Stimulated activated naive B cell treated with anti-CD40 and anti-IgM and Interleukin-4, amounts not matched to agents 10 μg/mL and 1 μg/mL and 100 μg/mL, for 72 hours (primary cell): ENCODE measurements around the gene GAB2.
"Not testable (repeated sequence)": the region's sequence is repeated elsewhere in the genome, so short reads cannot be mapped to it uniquely, and the experiment has no call there.

Source experiments
- ATAC-seq, 2 donors: fragments of 150-1000 bp; cut with Tn5 transposase; replicated peaks; 2 replicates each; pipeline ENCODE4 v1.10.0; 2021; ENCODE audit warnings: moderate library complexity in 1 of 2
- DNase-seq: peaks from one replicate; pipeline ENCODE4 v3.0.0; 2021
- H3K27ac Mint-ChIP-seq: one replicate; pipeline ENCODE4 v1.8.0; 2022; ENCODE audit warnings: mild to moderate bottlenecking, mixed read lengths
- H3K27me3 Mint-ChIP-seq, 2 donors: one replicate each; pipeline ENCODE4 v1.8.0; 2022; ENCODE audit warnings: mixed read lengths in 2 of 2
- H3K36me3 Mint-ChIP-seq, 2 donors: one replicate each; pipeline ENCODE4 v1.8.0; 2022; ENCODE audit warnings: mixed read lengths in 2 of 2, mild to moderate bottlenecking in 1 of 2
- H3K4me1 Mint-ChIP-seq, 2 donors: one replicate each; pipeline ENCODE4 v1.8.0; 2022; ENCODE audit warnings: mixed read lengths in 2 of 2, mild to moderate bottlenecking in 1 of 2
- H3K4me3 Mint-ChIP-seq, 2 donors: one replicate each; pipeline ENCODE4 v1.8.0; 2022; ENCODE audit warnings: mild to moderate bottlenecking in 2 of 2, mixed read lengths in 2 of 2, moderate library complexity in 1 of 2
- H3K9me3 Mint-ChIP-seq, 2 donors: one replicate each; pipeline ENCODE4 v1.8.0; 2022; ENCODE audit warnings: mixed read lengths in 2 of 2, mild to moderate bottlenecking in 1 of 2

The GAB2 gene

DNA sequence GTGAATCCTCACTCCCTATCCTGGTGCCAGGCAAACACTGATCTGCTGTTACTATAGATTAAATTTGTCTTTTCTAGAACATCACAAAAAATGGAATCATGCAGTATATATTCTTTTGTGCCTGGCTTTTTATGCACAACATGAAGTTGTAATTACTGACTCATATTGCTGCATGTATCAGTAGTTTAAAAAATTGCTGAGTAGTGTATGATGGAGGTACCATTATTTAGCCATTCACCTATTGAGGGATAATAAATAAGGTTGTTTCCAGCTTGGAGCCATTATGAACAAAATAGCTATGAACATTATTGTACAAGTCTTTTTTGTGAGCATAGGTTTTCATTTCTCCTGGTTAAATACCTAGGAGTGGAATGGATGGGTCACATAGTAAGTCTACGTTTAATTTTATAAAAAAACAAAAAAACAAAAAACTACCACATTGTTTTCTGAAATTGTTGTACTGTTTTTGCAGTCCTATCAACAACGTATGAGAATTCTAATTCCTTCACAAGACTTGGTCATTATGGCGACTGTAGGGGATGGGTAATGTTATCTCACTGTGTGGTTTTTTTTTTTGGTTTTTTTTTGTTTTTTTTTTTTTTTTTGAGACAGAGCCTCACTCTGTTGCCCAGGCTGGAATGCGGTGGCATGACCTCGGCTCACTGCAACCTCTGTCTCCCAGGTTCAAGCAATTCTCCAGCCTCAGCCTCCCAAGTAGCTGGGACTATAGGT, 117.3 kb downstream of the GAB2 start:
- H3K9me3 Mint-ChIP-seq = peaks cover 0 to 1% of the 10 kb centered on the region in 2 donors
- peaks cover 0 to 1% of the 10 kb centered on the region in 2 donors for H3K36me3 Mint-ChIP-seq
- H3K4me1 Mint-ChIP-seq = peaks cover 16 to 55% of the 10 kb centered on the region in 2 donors
- no peaks in the 10 kb centered on the region for H3K27me3 Mint-ChIP-seq
- DNase-seq (no peak), ATAC-seq (no peak)
- peak overlapping the region; percentile 27 for H3K27ac Mint-ChIP-seq
- H3K4me3 Mint-ChIP-seq = no peak overlapping the region

DNA sequence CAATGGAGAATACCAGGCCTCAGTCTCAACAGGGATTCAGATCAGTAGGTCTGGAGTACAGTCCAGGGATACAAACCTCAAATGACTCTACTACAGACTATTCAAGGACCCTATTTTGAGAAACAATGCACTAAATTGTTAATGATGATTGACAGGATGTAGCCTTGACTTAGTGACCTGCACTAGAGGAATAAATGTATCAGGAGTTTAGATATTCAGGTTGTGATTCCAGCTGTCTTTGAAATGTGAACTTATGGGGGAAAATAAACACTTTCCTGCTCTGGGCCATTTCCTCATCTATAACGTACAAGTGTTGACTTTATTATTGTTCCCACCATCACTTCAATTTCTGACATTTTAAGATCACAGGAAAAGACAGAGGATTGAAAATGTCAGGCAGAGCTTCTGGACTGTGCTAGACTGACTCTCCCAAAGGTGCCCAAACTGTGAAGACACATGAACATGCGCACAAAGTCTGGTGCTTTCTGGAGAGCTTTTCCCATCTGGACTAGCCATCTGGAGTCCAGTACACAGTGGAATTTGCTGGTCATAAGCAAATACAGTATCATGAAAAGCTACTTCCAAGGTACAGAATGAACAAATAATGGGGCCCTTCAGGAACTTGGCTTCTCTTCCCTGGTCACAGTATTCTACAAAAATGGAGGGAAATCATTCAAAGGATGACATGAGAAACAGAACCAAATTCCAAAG, 118.5 kb downstream of the GAB2 start:
- ATAC-seq (no peak), DNase-seq (no peak)
- H3K36me3 Mint-ChIP-seq = peaks cover 0 to 1% of the 10 kb centered on the region in 2 donors
- H3K4me3 Mint-ChIP-seq = no peak overlapping the region
- no peak overlapping the region for H3K27ac Mint-ChIP-seq
- peaks cover 18 to 58% of the 10 kb centered on the region in 2 donors for H3K4me1 Mint-ChIP-seq
- H3K27me3 Mint-ChIP-seq = no peaks in the 10 kb centered on the region
- H3K9me3 Mint-ChIP-seq = peaks cover 0 to 1% of the 10 kb centered on the region in 2 donors

DNA sequence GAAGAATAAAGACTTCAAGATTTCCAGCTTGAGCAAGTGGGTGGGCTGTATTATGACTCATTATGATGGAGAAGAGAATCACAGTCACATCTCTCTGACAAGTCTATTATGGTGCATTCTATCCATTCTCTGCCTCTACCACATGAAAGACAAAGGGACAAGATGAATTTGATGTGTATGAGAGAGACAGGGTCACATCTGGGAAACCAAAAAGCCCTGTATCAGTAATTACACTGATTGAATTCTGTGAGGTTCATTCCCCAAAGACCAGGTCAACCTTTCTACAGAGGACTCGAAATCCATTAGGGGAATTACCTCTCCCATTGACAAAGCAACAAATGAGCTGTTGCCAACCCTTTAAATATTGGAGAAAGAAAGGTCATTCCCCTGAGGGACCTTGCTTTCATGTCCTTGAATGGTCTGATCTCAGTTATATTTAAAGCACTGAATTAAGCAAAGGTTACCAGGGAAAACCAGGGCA, 119.3 kb downstream of the GAB2 start:
- Mint-ChIP-seq H3K4me3 (no peak overlapping the region), H3K36me3 (peaks cover 3 to 4% of the 10 kb centered on the region in 2 donors), H3K27me3 (no peaks in the 10 kb centered on the region), H3K9me3 (peaks cover 0 to 1% of the 10 kb centered on the region in 2 donors), H3K4me1 (peaks cover 18 to 58% of the 10 kb centered on the region in 2 donors), H3K27ac (no peak overlapping the region)
- DNase-seq (no peak), ATAC-seq (peak; percentile 77 to 85)

DNA sequence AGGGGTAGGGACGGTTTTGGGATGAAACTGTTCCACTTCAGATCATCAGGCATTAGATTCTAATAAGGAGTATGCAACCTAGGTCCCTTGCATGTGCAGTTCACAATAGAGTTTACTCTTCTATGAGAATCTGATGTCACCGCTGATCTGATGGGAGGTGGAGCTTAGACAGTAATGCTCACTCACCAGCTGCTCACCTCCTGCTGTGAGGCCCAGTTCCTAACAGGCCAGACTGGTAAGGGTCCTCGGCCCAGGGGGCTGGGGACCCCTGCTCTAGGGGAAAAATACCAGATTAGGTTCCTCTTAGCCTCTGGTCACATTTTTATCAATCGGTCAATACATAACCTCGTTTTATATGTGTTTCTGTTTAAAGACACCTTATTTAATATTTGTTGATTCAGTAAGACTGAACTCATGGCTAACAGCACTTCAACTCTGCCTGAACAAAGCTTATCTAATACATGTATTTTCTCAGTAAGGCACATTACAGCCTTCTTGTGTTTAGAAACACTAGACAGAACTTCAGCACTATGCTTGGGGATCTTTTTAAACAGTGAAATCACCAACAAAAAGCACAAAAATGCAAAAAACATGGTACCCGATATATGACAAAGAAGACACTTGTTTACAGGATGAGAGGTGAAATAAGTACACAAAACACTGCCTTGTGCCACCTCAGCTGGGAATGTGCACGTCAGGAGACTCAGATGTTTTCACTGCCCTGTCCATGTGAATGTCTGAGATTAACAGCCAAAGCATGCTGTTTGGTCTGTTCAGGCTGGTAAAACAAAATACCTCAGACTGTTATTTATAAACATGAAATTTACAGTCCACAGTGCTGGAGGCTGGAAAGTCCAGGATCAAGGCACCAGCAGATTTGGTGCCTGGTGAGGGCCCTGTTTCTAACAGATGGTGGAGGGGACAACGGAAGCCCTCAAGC, 121.4 kb downstream of the GAB2 start:
- Mint-ChIP-seq H3K27ac (no peak overlapping the region), H3K27me3 (no peaks in the 10 kb centered on the region), H3K4me3 (no peak overlapping the region), H3K36me3 (peaks cover 3 to 4% of the 10 kb centered on the region in 2 donors), H3K9me3 (no peaks in the 10 kb centered on the region), H3K4me1 (peaks cover 15 to 60% of the 10 kb centered on the region in 2 donors)
- ATAC-seq = no peak
- no peak for DNase-seq

DNA sequence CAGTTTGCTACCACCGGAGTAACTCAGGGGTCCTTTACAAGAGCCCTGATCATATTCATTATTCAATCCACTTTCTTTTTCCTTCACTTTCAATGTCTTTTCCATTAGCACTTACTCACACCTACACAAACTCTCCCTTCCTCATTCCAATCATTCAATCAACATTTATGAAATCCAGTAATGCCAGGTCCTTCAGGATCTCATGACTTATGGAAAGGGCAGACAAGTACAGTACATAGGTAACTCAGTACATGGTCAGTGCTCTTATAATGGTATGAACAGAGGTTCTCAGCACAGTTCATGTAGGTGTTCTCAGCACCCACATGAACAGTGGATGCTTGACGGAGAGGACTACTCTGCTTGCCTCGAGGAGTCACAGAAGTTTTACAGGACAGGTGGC, 122.3 kb downstream of the GAB2 start:
- no peak for ATAC-seq
- Mint-ChIP-seq H3K36me3 (peaks cover 4 to 10% of the 10 kb centered on the region in 2 donors), H3K27me3 (no peaks in the 10 kb centered on the region), H3K27ac (no peak overlapping the region), H3K9me3 (peaks cover 0 to 2% of the 10 kb centered on the region in 2 donors), H3K4me3 (no peak overlapping the region), H3K4me1 (peaks cover 17 to 67% of the 10 kb centered on the region in 2 donors)
- no peak for DNase-seq

DNA sequence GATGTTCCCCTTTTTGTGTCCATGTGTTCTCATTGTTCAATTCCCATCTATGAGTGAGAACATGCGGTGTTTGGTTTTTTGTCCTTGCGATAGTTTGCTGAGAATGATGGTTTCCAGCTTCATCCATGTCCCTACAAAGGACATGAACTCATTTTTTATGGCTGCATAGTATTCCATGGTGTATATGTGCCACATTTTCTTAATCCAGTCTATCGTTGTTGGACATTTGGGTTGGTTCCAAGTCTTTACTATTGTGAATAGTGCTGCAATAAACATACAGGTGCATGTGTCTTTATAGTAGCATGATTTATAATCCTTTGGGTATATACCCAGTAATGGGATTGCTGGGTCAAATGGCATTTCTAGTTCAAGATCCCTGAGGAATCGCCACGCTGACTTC, 123.5 kb downstream of the GAB2 start:
- H3K36me3 Mint-ChIP-seq = peaks cover 6 to 11% of the 10 kb centered on the region in 2 donors

DNA sequence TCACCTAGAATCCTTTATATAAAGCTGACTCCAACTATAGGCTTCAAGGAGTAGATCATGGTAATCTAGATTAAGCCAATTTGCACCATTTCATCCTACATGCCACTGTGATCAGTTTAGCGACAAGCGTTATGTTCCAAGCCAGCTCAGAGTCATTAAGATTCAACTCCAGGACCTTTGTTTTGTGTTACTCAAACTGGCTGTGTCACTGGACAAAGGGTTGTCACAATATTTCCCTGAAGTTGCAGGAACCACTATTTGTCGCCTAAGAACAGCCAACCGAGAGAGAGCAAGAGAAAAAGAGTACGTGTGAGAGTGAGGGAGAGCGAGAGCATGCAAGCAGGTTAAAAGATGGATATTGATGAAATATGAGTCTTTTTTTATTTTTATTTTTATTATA, 124.1 kb downstream of the GAB2 start:
- no peak overlapping the region for H3K27ac Mint-ChIP-seq
- peaks cover 23 to 63% of the 10 kb centered on the region in 2 donors for H3K4me1 Mint-ChIP-seq
- ATAC-seq (no peak), DNase-seq (no peak)
- H3K27me3 Mint-ChIP-seq = no peaks in the 10 kb centered on the region
- H3K4me3 Mint-ChIP-seq = no peak overlapping the region
- peaks cover 0 to 2% of the 10 kb centered on the region in 2 donors for H3K9me3 Mint-ChIP-seq
- H3K36me3 Mint-ChIP-seq = peaks cover 6 to 11% of the 10 kb centered on the region in 2 donors

More for the DNA sequence above, 123.5 kb downstream of the GAB2 start:
- peaks cover 23 to 69% of the 10 kb centered on the region in 2 donors for H3K4me1 Mint-ChIP-seq
- not testable (repeated sequence) for H3K27ac Mint-ChIP-seq, H3K27me3 Mint-ChIP-seq, H3K9me3 Mint-ChIP-seq, H3K4me3 Mint-ChIP-seq, ATAC-seq, DNase-seq

DNA sequence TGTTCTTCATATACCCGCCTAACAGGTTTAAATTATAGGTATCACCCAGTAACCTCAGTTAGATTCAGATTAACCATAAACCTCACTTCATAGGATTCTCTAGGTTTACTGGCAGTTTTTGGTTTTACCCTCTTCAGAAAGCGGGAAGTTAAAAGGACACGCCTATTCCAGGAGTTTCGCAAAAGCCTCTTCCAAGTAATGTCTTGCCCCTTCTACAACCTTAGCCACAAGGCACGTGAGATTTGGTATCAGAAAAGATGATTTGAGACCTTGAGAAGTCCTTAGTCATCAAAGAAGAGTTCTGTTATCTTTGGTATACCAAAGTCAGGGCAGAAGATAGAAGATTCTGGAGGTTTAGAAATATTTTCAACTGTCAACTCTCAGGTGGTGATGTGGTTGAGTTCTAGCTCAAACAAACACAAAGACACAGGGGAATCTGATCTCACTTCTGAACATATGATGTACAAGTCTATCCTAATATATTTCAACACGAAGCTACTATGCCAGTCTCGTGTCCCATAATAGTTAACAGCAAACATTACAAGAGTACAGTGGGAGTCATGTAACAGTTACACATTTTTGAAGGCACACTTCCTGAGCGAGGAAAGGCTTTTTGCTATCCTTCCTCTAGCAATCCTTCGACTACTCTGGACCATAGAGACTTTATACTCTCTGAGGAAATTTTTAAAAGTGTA, 125.4 kb downstream of the GAB2 start:
- Mint-ChIP-seq H3K4me1 (peaks cover 15 to 52% of the 10 kb centered on the region in 2 donors), H3K36me3 (peaks cover 6 to 11% of the 10 kb centered on the region in 2 donors), H3K9me3 (peaks cover 0 to 2% of the 10 kb centered on the region in 2 donors), H3K4me3 (no peak overlapping the region), H3K27ac (no peak overlapping the region), H3K27me3 (no peaks in the 10 kb centered on the region)
- DNase-seq (no peak), ATAC-seq (no peak)

DNA sequence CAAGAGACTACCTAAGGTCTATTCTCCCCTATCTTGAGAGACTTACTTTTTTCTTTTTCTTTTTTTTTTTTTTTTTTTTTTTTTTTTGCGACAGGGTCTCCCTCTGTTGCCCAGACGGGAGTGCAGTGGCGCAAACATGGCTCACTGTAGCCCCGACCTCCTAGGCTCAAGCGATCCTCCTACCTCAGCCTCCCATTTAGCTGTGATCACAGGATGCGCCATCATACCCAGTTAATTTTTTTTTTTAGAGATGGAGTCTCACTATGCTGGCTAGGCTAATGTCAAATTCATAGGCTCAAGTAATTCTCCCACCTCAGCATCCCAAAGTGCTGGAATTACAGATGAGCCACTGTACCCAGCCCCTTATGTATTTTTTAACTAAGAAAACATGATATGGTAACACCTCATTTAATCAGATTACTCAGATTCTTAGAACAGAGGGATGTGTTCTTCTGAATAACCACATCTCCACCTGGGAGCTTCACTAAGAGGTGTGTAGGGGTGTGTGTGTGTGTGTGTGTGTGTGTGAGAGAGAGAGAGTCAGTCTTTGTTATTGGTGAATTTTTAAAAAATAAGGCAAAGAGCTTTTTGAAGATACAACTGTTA, 126.0 kb downstream of the GAB2 start:
- Mint-ChIP-seq H3K4me1 (peaks cover 14 to 45% of the 10 kb centered on the region in 2 donors), H3K27ac (no peak overlapping the region), H3K9me3 (peaks cover 0 to 2% of the 10 kb centered on the region in 2 donors), H3K27me3 (no peaks in the 10 kb centered on the region), H3K4me3 (no peak overlapping the region), H3K36me3 (peaks cover 6 to 11% of the 10 kb centered on the region in 2 donors)
- ATAC-seq (peak in 1 of 2 donors; percentile 19), DNase-seq (no peak)

DNA sequence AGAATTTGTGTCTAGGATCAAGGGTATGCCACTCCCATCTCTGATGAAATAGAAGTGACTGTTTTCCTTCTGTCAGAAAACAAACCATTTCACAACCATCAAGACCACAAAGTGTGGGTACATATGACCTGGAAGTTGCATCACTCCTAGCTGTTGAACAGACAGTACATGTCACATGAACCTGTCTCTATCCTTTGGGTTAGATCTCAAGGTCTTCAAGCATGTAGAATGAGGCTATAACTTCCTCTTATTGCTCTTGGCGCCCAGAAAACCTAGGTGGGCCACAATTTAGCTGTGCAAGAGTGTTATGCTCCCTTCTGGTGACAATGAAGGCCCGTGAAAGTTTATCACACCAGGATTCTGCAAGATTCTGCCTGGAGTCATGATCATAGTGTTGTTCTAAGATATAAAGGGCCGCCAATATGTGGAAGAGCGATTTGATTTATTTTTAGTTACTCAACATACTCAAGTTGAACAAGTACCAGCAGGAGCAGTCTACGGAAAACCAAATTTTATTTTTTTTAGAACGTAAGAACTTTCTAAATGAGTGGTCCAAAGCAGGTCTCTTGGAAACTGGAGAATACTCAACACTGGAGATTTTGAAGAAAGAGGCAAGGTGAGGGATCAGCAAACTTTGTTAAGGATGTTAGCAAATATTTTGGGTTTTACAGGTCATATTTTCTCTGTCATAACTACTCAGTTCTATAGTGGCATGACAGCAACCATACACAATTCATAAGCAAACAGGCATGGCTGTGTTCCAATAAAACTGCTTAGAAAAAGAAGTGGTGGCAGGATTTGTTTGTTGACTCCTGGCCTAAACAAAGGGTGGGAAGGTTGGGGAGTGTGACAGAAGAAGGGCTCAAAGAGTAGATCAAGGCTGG, 127.1 kb downstream of the GAB2 start:
- Mint-ChIP-seq H3K4me3 (no peak overlapping the region), H3K27me3 (no peaks in the 10 kb centered on the region), H3K4me1 (peaks cover 13 to 42% of the 10 kb centered on the region in 2 donors), H3K9me3 (peaks cover 0 to 2% of the 10 kb centered on the region in 2 donors), H3K27ac (no peak overlapping the region), H3K36me3 (peaks cover 5 to 11% of the 10 kb centered on the region in 2 donors)
- ATAC-seq = peak; percentile 85 to 87
- DNase-seq = no peak

DNA sequence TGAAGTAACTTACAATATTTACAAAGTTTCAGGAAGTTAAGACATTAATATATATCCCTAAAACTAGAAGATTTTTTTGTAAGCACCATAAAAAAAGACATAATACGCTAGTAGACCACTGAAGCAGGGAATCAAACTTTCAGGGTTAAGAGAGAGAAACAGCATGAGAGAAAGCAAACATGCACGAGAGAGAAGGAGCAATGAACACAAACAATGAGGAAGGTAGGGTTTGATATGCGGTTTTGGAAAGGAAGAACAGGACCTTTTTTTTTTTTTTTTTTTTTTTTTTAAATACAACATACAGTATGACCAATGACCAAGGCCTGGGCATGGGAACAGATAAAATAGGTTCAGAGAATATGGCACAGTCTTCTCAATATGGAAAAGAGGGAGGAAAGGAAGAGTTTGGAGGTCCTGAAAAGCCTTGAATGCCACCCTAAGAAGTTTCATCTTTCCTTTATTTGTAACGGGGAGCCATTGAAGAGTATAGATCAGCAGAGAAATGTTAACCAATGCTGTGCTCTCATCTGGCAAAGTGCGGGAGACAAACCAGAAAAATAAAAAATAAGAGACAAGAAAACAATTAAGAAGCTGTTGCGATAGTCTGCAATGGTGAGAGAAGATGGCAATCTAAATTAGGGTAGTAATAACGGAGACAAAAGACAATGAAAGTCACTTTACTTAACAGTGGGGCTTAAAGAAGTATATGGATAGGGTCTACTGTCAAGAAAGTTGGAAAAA, 127.9 kb downstream of the GAB2 start:
- Mint-ChIP-seq H3K27ac (no peak overlapping the region), H3K4me1 (peaks cover 9 to 34% of the 10 kb centered on the region in 2 donors), H3K9me3 (peaks cover 0 to 2% of the 10 kb centered on the region in 2 donors), H3K27me3 (no peaks in the 10 kb centered on the region), H3K4me3 (no peak overlapping the region), H3K36me3 (peaks cover 4 to 11% of the 10 kb centered on the region in 2 donors)
- DNase-seq (no peak), ATAC-seq (no peak)

DNA sequence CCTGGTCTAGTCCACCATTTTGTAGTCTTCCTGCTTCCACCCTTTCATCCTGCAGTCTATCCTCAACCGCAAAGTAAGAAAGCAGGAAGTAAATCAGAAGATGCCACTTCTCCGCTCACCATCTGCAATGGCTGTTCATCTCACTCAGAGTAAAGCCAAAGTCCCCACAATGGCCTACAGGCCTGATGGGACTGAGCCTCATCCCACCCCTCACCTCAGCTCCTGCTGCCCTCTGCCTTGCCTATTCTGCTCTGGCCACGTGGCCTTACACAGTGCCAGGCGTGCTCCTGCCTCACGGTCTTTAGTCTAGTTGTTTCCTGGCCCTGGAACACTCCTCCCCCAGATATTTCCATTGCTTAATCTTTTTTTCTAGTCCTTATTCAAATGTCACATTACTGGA, 133.4 kb downstream of the GAB2 start:
- no peak for DNase-seq
- Mint-ChIP-seq H3K4me1 (peaks cover 0 to under 1% of the 10 kb centered on the region in 2 donors), H3K36me3 (peaks cover 4 to 8% of the 10 kb centered on the region in 2 donors), H3K27ac (no peak overlapping the region), H3K4me3 (no peak overlapping the region), H3K9me3 (no peaks in the 10 kb centered on the region), H3K27me3 (no peaks in the 10 kb centered on the region)
- ATAC-seq = no peak
